Cardiac muscle cell (in vitro differentiated cells and primary cell): ENCODE data around the gene CRK. TPM values are rescaled to one million over a fixed set of nuclear protein-coding genes. Genes with fewer than 3 reads are reported as not detected.
"Not testable (repeated sequence)": the region's sequence is repeated elsewhere in the genome, so short reads cannot be mapped to it uniquely, and the experiment has no call there.

Experiments used
- DNase-seq, 2 donors: peaks; one replicate each; pipeline versions ENCODE4 v3.0.0 to v3.0.0-alpha.2; 2010 to 2017; ENCODE audit warnings: low read depth in 1 of 2, low spot score in 1 of 2
- H3K27ac ChIP-seq: fragments of 200-600 bp; sonication (generic); 2 replicates; pipeline ENCODE4 v1.5.1; 2016
- H3K27me3 ChIP-seq: fragments of 200-600 bp; sonication (generic); 2 replicates; pipeline ENCODE4 v1.6.0; 2016; ENCODE audit warnings: control low read depth
- H3K36me3 ChIP-seq: fragments of 200-600 bp; sonication (generic); 2 replicates; pipeline ENCODE4 v1.5.1; 2016; ENCODE audit warnings: control low read depth
- H3K4me1 ChIP-seq: fragments of 200-600 bp; sonication (generic); 2 replicates; pipeline ENCODE4 v1.8.1; 2017; ENCODE audit warnings: low read depth, mild to moderate bottlenecking, mixed run types
- H3K4me3 ChIP-seq: fragments of 200-600 bp; sonication (generic); 2 replicates; pipeline ENCODE4 v1.5.1; 2016; ENCODE audit warnings: mild to moderate bottlenecking
- H3K9me3 ChIP-seq: fragments of 200-600 bp; sonication (generic); 2 replicates; pipeline ENCODE4 v1.5.1; 2017; ENCODE audit warnings: low read depth, mild to moderate bottlenecking, control low read depth
- CTCF ChIP-seq: IDR thresholded peaks from 2 replicates; pipeline ENCODE4 v1.5.1; 2012; ENCODE audit warnings: low read depth, mild to moderate bottlenecking, low read length
- polyA plus RNA-seq: library from polyadenylated mRNA; unstranded; fragments of >200 nt; fragmentation: Nextera tagmentation; extraction: Ambion mirVana; gene quantifications from 2 replicates; pipeline ENCODE4 v1.2.1, GENCODE V29; 2016
- total RNA-seq: library from RNA; depleted of rRNA; stranded (reverse); fragments of >200 nt; gene quantifications from 2 replicates; pipeline ENCODE4 v1.2.3, GENCODE V29; 2016

The CRK gene
- total and polyA plus RNA-seq, 2 experiments from 2014 or later: 25.0 to 33.1 TPM

- Histone ChIP-seq H3K27ac (no peak overlapping the region), H3K36me3 (no peaks in the 10 kb centered on the region), H3K4me1 (peaks cover 2% of the 10 kb centered on the region), H3K27me3 (no peaks in the 10 kb centered on the region), H3K9me3 (no peaks in the 10 kb centered on the region), H3K4me3 (no peak overlapping the region)
- no peak for TF ChIP-seq CTCF
- no peak for DNase-seq
These were observed 6.5 kb downstream of the CRK start for GRCh38 chr17:1449412-1449967.

GRCh38 chr17:1447052-1447451 lies 9.0 kb downstream of the CRK start:
- no peak overlapping the region for H3K4me3 ChIP-seq
- H3K27me3 ChIP-seq: no peaks in the 10 kb centered on the region
- H3K27ac ChIP-seq: peak overlapping the region; percentile 8
- no peaks in the 10 kb centered on the region for H3K4me1 ChIP-seq
- H3K36me3 ChIP-seq: no peaks in the 10 kb centered on the region
- no peak for TF ChIP-seq CTCF
- DNase-seq: peak in 1 of 2 donors; percentile 45
- no peaks in the 10 kb centered on the region for H3K9me3 ChIP-seq

GRCh38 chr17:1446201-1446600 lies 9.8 kb downstream of the CRK start:
- no peaks in the 10 kb centered on the region for H3K9me3 ChIP-seq
- no peak for TF ChIP-seq CTCF
- H3K36me3 ChIP-seq: no peaks in the 10 kb centered on the region
- H3K27me3 ChIP-seq: no peaks in the 10 kb centered on the region
- H3K4me1 ChIP-seq: no peaks in the 10 kb centered on the region
- H3K27ac ChIP-seq: no peak overlapping the region
- DNase-seq: no peak
- no peak overlapping the region for H3K4me3 ChIP-seq

GRCh38 chr17:1445695-1446094 lies 10.3 kb downstream of the CRK start:
- DNase-seq, H3K4me1 ChIP-seq, H3K9me3 ChIP-seq, H3K4me3 ChIP-seq, H3K27me3 ChIP-seq, H3K27ac ChIP-seq, H3K36me3 ChIP-seq: not testable (repeated sequence)

GRCh38 chr17:1442721-1443120 lies 13.3 kb downstream of the CRK start:
- not testable (repeated sequence) for DNase-seq, H3K36me3 ChIP-seq, H3K9me3 ChIP-seq

GRCh38 chr17:1442187-1442586 lies 13.8 kb downstream of the CRK start:
- TF ChIP-seq CTCF: no peak
- peaks cover 7% of the 10 kb centered on the region for H3K4me1 ChIP-seq
- H3K9me3 ChIP-seq: no peaks in the 10 kb centered on the region
- H3K36me3 ChIP-seq: no peaks in the 10 kb centered on the region
- H3K4me3 ChIP-seq: no peak overlapping the region
- H3K27me3 ChIP-seq: no peaks in the 10 kb centered on the region
- no peak overlapping the region for H3K27ac ChIP-seq
- DNase-seq: no peak

More at GRCh38 chr17:1442721-1443120, 13.3 kb downstream of the CRK start:
- not testable (repeated sequence) for H3K4me1 ChIP-seq, H3K27ac ChIP-seq, H3K4me3 ChIP-seq, H3K27me3 ChIP-seq

- no peaks in the 10 kb centered on the region for H3K9me3 ChIP-seq
- peaks cover 7% of the 10 kb centered on the region for H3K4me1 ChIP-seq
- no peak for TF ChIP-seq CTCF
- peaks cover 5% of the 10 kb centered on the region for H3K36me3 ChIP-seq
- no peak overlapping the region for H3K4me3 ChIP-seq
- DNase-seq: no peak
- H3K27me3 ChIP-seq: no peaks in the 10 kb centered on the region
- H3K27ac ChIP-seq: no peak overlapping the region
These were observed 15.1 kb downstream of the CRK start for GRCh38 chr17:1440921-1441320.
